Measurements from ENCODE around the gene TMEM154.

DNA sequence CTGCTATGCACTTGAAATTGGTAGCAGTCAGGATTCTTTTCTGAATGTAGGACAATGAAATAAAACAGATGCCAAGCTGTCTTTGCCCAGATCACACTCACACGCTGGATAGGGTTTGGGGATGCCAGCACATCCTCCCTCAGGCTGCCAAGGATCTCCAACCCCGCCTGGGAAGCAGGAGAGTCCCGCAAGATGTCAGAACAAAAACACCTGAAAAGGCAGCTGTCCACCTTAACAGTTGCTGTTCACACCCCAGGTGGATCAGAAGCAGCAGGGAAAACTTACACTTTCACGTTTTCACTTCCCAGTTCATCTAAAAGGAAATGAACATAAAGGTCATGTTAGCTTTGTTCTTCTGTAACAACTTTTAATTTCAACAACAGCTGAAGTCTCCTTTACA is 35.7 kb downstream of the TMEM154 start:
- TF ChIP-seq, protein P1, sequence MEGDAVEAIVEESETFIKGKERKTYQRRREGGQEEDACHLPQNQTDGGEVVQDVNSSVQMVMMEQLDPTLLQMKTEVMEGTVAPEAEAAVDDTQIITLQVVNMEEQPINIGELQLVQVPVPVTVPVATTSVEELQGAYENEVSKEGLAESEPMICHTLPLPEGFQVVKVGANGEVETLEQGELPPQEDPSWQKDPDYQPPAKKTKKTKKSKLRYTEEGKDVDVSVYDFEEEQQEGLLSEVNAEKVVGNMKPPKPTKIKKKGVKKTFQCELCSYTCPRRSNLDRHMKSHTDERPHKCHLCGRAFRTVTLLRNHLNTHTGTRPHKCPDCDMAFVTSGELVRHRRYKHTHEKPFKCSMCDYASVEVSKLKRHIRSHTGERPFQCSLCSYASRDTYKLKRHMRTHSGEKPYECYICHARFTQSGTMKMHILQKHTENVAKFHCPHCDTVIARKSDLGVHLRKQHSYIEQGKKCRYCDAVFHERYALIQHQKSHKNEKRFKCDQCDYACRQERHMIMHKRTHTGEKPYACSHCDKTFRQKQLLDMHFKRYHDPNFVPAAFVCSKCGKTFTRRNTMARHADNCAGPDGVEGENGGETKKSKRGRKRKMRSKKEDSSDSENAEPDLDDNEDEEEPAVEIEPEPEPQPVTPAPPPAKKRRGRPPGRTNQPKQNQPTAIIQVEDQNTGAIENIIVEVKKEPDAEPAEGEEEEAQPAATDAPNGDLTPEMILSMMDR (IDR thresholded peaks at IDR 0.05) = no peak
- no peak for TF ChIP-seq POLR2A (IDR thresholded peaks at IDR 0.05)
